Stimulated activated effector memory CD8-positive, alpha-beta T cell treated with anti-CD3 and anti-CD28 coated beads, Interleukin-12 subunit alpha, Interleukin-12 subunit beta, amount 100 ng/mL, for 72 hours (primary cell): ENCODE results near the gene ZNF14.
"Not testable (repeated sequence)": the region's sequence is repeated elsewhere in the genome, so short reads cannot be mapped to it uniquely, and the experiment has no call there.

Experiments
- ATAC-seq: fragments of 150-1000 bp; cut with Tn5 transposase; 2 replicates; pipeline ENCODE4 v1.10.0; 2021
- DNase-seq, 2 donors: peaks; one replicate each; pipeline ENCODE4 v3.0.0; 2021 to 2022; ENCODE audit warnings: low spot score in 2 of 2
- H3K27ac Mint-ChIP-seq: one replicate; pipeline ENCODE4 v1.8.0; 2022; ENCODE audit warnings: mild to moderate bottlenecking, mixed read lengths
- H3K36me3 Mint-ChIP-seq: one replicate; pipeline ENCODE4 v1.8.0; 2022; ENCODE audit warnings: mild to moderate bottlenecking, mixed read lengths
- H3K4me1 Mint-ChIP-seq: one replicate; pipeline ENCODE4 v1.8.0; 2022; ENCODE audit warnings: mixed read lengths
- H3K4me3 Mint-ChIP-seq: one replicate; pipeline ENCODE4 v1.8.0; 2022; ENCODE audit warnings: mild to moderate bottlenecking, mixed read lengths
- H3K9me3 Mint-ChIP-seq: one replicate; pipeline ENCODE4 v1.8.0; 2022; ENCODE audit warnings: mixed read lengths

The ZNF14 gene

DNA sequence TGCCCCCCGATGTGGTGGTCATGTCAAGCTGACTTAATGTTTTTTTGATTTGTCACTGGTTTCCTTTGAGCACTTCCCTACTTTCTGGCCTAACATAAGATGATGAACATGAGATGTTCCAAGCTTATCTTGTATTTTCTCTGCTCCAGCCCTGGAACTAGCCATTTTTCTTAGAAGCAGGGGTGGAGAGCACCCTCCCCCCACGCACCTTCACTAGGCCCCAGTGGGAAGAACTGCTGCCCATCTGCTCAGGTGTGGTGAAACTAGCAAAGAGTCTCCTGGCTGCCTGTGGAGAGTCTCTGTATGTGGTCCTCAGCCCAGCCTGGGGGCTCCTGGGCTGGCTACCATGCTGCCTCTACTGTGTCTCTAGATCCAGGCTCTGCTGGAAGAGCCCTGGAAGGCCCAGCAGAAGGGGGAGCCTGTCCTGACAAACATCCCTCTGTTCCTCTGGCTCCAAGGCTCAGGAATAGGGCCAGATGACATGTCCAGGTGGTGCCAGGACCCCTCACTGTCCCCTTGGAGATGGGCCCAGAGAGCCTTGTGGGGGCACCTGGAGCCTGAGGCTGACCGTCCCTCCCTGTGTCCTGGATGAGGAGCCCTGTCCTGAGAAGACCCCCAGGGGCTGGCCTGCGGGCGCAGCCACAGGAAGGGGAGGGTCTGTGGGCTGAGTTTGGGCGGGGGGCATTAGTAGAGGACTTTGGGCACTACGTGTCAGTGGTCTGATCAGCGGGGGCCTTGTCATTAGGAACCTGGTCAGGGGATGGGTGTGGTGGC, 4.8 kb upstream of the ZNF14 start:
- DNase-seq: no peak
- H3K9me3 Mint-ChIP-seq: no peaks in the 10 kb centered on the region
- no peak overlapping the region for H3K4me3 Mint-ChIP-seq
- peaks cover 5% of the 10 kb centered on the region for H3K36me3 Mint-ChIP-seq
- no peak for ATAC-seq
- H3K4me1 Mint-ChIP-seq: peaks cover 7% of the 10 kb centered on the region
- H3K27ac Mint-ChIP-seq: no peak overlapping the region

DNA sequence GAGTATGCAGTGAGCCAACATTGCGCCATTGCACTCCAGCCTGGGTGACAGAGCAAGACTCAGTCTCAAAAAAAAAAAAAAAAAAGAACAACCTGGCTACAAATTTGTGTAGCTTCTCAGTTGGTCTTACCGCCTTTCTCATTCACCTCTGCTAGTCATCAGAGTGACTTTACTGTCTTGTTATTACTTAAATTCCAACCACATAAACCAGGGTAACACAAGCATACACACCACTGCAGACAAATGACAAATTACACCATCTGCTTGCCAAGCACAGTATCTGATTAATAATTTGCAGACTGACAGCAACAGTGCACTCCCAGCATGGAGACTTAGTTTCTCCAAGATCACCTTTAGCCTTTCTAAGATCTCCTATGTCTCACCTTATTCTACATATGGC, 11.0 kb downstream of the ZNF14 start:
- Mint-ChIP-seq H3K9me3 (peaks cover 50% of the 10 kb centered on the region), H3K27ac (peak overlapping the region; percentile 38), H3K36me3 (peaks cover 15% of the 10 kb centered on the region), H3K4me3 (no peak overlapping the region), H3K4me1 (peaks cover 37% of the 10 kb centered on the region)
- no peak for DNase-seq
- peak; percentile 39 for ATAC-seq

DNA sequence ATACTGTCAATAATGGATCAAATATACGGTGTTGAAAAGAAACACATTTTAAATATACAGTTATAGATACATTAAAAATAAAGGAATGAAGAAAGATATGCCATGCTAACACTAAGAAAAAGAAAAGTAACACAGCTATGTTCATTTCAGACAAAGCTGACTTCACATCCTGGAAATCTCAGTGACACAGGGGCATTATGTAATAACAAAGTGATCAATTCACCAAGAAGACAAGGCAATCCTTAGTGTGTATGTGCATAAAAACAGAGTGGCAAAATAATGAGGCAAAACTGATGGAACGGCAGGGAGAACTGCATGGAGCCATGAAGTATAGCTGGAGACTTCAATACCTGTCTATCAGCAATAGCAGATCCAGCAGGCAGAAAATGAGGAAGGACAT, 13.1 kb downstream of the ZNF14 start:
- peaks cover 21% of the 10 kb centered on the region for H3K36me3 Mint-ChIP-seq
- H3K4me1 Mint-ChIP-seq: peaks cover 23% of the 10 kb centered on the region
- DNase-seq (no peak), ATAC-seq (no peak)
- peaks cover 51% of the 10 kb centered on the region for H3K9me3 Mint-ChIP-seq
- no peak overlapping the region for H3K27ac Mint-ChIP-seq
- no peak overlapping the region for H3K4me3 Mint-ChIP-seq

DNA sequence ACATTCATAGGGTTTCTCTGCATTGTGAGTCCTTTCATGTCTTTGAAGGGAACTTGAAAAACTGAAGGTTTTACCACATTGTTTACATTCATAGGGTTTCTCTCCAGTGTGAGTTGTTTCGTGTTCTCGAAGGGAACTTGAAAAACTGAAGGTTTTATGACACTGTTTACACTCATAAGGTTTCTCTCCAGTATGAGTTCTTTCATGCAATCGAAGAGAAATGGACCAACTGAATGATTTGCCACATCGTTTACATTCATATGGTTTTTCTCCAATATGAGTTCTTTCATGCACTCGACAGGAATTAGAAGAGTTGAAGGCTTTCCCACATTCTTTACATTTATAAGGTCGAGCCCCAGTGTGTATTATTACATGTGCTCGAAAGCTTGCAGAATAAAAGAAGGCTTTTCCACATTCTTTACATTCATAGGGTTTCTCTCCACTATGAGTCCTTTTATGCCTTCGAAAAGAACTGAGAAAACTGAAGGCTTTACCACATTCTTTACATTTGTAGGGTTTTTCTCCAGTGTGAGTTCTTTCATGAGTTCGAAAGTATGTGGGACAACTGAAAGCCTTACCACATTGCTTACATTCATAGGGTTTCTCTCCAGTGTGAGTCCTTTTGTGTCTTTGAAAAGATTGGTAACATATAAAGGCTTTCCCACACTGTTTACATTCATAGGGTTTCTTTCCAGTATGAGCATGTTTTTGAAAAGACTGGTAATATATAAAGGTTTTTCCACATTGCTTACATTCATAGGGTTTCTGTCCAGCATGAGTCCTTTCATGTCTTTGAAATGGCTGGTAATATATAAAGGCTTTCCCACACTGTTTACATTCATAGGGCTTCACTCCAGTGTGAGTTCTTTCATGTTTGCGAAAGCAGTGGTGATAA, 20.7 kb downstream of the ZNF14 start:
- Mint-ChIP-seq H3K4me3 (no peak overlapping the region), H3K27ac (no peak overlapping the region), H3K4me1 (no peaks in the 10 kb centered on the region), H3K36me3 (peaks cover 53% of the 10 kb centered on the region), H3K9me3 (peaks cover 27% of the 10 kb centered on the region)
- ATAC-seq (no peak), DNase-seq (no peak)

DNA sequence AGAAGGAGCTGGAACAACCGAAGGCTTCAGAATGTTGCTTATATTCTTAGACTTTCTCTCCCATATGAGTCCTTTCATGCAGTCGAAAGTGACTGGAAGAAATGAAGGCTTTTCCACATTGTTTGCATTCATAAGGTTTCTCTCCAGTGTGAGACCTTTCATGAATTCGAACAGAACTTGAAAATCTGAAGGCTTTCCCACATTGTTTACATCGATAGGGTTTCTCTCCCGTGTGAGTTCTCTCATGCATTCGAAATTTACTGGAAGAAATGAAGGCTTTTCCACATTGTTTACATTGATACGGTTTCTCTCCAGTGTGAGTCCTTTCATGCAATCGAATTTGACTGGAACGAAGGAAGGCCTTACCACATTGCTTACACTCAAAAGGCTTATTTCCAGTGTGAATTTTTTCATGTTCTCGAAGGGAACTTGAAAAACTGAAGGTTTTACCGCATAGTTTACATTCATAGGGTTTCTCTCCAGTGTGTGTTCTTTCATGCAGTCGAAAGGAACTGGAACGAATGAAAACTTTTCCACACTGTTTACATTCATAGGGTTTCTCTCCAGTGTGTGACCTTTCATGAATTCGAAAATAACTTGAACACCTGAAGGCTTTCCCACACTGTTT, 21.5 kb downstream of the ZNF14 start:
- H3K4me1 Mint-ChIP-seq: no peaks in the 10 kb centered on the region
- DNase-seq: no peak
- H3K36me3 Mint-ChIP-seq: peaks cover 48% of the 10 kb centered on the region
- H3K4me3 Mint-ChIP-seq: no peak overlapping the region
- no peak overlapping the region for H3K27ac Mint-ChIP-seq
- no peak for ATAC-seq
- H3K9me3 Mint-ChIP-seq: peaks cover 24% of the 10 kb centered on the region

DNA sequence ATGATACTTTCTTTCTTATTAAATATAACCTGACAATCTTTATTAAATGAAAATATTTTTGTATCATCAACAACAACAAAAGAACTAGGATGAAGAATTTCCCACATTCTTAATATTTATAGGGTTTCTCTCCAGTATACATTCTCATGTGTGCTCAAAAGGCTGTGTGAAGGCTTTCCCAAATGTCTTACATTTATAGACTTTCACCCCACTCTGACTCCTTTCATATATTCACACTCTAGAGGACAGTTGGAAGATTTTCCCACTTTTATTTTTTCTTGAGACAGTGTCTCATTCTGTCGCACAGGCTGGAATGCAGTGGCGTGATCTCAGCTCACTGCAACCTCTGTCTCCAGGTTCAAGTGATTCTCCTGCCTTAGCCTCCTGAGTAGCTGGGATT, 22.4 kb downstream of the ZNF14 start:
- Mint-ChIP-seq H3K36me3 (peaks cover 48% of the 10 kb centered on the region), H3K4me1 (no peaks in the 10 kb centered on the region), H3K4me3 (no peak overlapping the region), H3K27ac (no peak overlapping the region), H3K9me3 (peaks cover 25% of the 10 kb centered on the region)
- ATAC-seq (no peak), DNase-seq (no peak)

DNA sequence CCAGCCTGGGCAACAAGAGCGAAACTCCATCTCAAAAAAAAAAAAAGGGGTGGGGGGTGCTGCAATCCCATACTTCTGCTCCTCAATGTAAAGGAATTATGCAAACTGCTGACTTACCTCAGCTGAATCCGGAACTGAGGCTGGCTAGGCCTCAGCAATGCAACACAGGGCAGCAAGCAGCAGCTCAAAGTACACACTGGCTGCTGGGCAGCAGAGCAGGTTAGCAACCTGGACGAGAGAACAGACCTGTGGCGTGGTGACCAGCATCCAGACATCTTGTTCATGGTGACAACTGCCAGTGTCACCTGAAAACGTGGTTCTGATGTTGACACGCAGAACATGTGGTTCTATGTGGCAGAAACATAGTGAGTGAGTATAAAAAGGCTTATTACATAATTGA, 28.1 kb downstream of the ZNF14 start:
- H3K9me3 Mint-ChIP-seq: peaks cover 12% of the 10 kb centered on the region
- no peak overlapping the region for H3K27ac Mint-ChIP-seq
- no peaks in the 10 kb centered on the region for H3K4me1 Mint-ChIP-seq
- ATAC-seq: no peak
- DNase-seq: no peak
- H3K4me3 Mint-ChIP-seq: no peak overlapping the region
- H3K36me3 Mint-ChIP-seq: no peaks in the 10 kb centered on the region

DNA sequence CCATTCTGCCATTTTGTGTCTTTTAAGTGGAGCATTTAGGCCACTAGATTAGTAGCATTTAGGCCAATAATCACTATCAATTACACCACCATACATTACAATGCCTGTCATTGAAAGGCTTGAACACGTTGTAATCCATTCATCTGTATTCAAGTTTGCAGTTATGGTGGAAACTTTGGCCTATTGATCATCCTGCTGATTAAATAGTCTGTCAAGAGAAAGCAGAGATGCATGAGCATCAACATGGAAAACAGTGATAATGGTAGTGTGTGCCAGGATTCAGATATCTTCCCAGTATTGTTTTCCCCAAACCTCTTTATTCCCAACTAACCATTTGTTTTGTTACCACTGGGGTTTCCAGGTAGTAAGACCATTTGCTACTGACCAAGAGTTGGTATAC, 32.4 kb downstream of the ZNF14 start:
- H3K27ac Mint-ChIP-seq, H3K9me3 Mint-ChIP-seq, DNase-seq, H3K4me3 Mint-ChIP-seq, H3K36me3 Mint-ChIP-seq, ATAC-seq, H3K4me1 Mint-ChIP-seq: not testable (repeated sequence)

DNA sequence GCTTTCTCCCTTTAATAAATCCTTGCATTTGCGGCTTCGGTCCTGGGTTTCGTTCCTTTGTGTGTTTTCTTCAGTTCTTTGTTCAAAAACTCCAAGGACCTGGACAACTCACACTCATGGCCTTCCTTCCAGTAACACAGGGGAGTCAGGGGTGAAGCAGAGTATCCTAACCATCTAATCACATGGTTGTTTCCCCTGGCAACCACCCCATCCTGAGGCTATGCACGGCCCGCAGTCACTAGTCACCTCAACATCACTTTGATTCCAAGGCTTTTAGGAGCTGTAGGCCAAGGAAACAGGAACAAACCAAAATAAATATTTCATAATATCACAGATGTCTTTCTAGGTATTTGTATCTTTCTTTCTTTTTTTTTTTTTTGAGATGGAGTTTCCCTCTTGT, 35.3 kb downstream of the ZNF14 start:
- H3K4me3 Mint-ChIP-seq: no peak overlapping the region
- DNase-seq (no peak), ATAC-seq (no peak)
- no peak overlapping the region for H3K27ac Mint-ChIP-seq
- H3K4me1 Mint-ChIP-seq: no peaks in the 10 kb centered on the region
- no peaks in the 10 kb centered on the region for H3K9me3 Mint-ChIP-seq
- no peaks in the 10 kb centered on the region for H3K36me3 Mint-ChIP-seq

DNA sequence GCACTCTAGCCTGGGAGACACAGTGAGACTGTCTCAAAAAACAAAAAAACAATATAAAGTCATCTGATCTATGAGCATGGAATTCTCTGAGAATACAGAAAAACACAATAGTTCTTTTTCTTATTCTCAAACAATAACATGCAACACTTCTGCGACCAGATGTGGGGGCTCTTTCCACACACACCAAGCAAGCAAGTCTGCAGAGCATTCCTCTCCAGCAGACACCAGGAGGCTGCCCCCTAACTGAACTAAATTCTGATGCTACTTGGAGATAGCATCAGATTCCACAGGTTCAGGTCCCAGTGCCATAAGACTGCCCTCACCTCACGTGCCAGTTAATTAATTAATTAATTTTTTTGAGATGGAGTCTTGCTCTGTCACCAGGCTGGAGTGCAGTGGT, 36.5 kb downstream of the ZNF14 start:
- no peaks in the 10 kb centered on the region for H3K36me3 Mint-ChIP-seq
- no peaks in the 10 kb centered on the region for H3K4me1 Mint-ChIP-seq
- ATAC-seq: no peak
- no peak overlapping the region for H3K27ac Mint-ChIP-seq
- H3K4me3 Mint-ChIP-seq: no peak overlapping the region
- no peak for DNase-seq
- H3K9me3 Mint-ChIP-seq: no peaks in the 10 kb centered on the region

DNA sequence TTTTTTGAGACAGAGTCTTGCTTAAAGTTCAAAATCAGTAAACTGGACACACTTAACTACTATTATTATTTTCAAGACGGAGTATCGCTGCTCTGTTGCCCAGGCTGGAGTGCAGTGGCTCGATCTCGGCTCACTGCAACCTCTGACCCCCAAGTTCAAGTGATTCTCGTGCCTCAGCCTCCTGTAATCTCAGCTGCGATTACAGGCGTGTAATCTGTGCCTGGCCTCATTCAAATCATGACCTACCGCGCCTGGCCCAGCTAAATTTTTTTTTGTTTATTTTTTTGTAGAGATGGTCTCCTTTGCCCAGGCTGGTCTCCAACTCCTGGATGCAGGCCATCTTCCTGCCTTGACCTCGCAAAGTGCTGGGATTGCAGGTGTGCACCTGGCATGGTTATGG, 41.2 kb downstream of the ZNF14 start:
- Mint-ChIP-seq H3K9me3 (no peaks in the 10 kb centered on the region), H3K4me1 (no peaks in the 10 kb centered on the region), H3K36me3 (no peaks in the 10 kb centered on the region), H3K27ac (no peak overlapping the region), H3K4me3 (no peak overlapping the region)
- no peak for ATAC-seq
- DNase-seq: no peak

DNA sequence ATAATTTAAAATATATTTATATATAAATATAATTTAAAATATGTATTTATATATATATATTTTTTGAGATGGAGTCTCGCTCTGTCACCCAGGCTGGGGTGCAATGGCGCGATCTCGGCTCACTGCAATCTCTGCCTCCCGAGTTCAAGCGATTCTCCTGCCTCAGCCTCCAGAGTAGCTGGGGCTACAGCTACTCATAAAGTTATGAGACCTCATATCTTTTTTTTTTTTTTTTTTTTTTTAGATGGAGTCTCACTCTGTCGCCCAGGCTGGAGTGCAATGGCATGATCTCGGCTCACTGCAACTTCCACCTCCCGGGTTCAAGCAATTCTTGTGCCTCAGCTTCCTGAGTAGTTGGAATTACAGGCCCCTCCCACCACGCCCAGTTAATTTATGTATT, 43.9 kb downstream of the ZNF14 start:
- not testable (repeated sequence) for H3K27ac Mint-ChIP-seq, DNase-seq, H3K36me3 Mint-ChIP-seq, ATAC-seq, H3K4me1 Mint-ChIP-seq, H3K4me3 Mint-ChIP-seq, H3K9me3 Mint-ChIP-seq

DNA sequence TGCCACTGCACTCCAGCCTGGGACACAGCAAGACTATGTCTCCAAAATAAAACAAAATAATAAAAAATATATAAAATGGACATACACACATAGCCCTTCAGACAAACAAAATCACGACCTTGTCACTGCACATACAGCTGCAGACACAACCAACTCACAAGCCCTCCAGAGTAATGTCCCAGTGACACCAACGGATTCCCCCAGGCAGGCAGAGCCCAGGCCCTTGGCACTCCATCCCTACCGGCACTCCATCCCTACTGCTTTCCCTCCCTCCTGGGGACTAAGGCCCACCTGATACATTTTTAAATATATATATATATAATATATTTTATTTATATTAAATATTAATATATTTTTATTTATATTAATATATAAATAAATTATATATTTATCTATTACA, 45.8 kb downstream of the ZNF14 start:
- no peak overlapping the region for H3K4me3 Mint-ChIP-seq
- H3K4me1 Mint-ChIP-seq: no peaks in the 10 kb centered on the region
- H3K36me3 Mint-ChIP-seq: peaks cover 29% of the 10 kb centered on the region
- DNase-seq: no peak
- no peak overlapping the region for H3K27ac Mint-ChIP-seq
- H3K9me3 Mint-ChIP-seq: peaks cover 9% of the 10 kb centered on the region
- ATAC-seq: no peak

DNA sequence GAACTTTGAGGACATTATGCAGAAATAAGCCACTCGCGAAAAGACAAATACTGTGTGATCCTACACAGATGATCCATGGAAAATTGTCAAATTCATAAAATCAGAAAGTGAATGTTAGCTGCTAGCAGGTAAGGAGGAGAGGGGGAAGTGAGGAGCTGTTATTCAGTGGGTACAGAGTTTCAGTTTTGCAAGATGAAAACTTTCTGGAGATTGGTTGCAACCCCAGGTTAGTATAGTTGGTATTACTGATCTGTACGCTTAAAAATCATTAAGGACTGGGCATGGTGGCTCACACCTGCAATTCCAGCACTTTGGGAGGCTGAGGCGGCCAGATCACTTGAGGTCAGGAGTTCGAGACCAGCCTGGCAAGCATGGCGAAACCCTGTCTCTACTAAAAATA, 46.3 kb downstream of the ZNF14 start:
- Mint-ChIP-seq H3K4me3 (no peak overlapping the region), H3K9me3 (peaks cover 9% of the 10 kb centered on the region), H3K27ac (no peak overlapping the region), H3K36me3 (peaks cover 34% of the 10 kb centered on the region), H3K4me1 (no peaks in the 10 kb centered on the region)
- ATAC-seq (no peak), DNase-seq (no peak)

DNA sequence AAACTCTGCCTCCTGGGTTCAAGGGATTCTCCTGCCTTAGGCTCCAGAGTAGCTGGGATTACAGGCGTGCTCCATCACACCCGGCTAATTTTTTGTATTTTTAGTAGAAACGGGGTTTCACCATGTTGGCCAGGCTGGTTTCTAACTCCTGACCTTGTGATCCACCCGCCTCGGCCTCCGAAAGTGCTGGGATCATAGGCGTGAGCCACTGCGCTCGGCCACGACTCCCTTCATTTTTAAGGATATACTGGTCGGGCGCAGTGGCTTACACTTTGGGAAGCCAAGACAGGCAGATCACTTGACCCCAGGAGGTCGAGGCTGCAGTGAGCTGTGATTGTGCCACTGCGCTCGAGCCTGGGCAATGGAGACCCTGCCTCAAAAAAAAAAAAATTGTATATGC, 46.8 kb downstream of the ZNF14 start:
- not testable (repeated sequence) for DNase-seq, H3K4me3 Mint-ChIP-seq, H3K4me1 Mint-ChIP-seq, ATAC-seq, H3K9me3 Mint-ChIP-seq, H3K27ac Mint-ChIP-seq
- peaks cover 39% of the 10 kb centered on the region for H3K36me3 Mint-ChIP-seq
